Measurements from ENCODE around the gene MROH2A. TPM values are rescaled to one million over a fixed set of nuclear protein-coding genes. Genes with fewer than 3 reads are reported as not detected.

The MROH2A gene
- total RNA-seq, 1 donor from 2014 or later = not detected

DNA sequence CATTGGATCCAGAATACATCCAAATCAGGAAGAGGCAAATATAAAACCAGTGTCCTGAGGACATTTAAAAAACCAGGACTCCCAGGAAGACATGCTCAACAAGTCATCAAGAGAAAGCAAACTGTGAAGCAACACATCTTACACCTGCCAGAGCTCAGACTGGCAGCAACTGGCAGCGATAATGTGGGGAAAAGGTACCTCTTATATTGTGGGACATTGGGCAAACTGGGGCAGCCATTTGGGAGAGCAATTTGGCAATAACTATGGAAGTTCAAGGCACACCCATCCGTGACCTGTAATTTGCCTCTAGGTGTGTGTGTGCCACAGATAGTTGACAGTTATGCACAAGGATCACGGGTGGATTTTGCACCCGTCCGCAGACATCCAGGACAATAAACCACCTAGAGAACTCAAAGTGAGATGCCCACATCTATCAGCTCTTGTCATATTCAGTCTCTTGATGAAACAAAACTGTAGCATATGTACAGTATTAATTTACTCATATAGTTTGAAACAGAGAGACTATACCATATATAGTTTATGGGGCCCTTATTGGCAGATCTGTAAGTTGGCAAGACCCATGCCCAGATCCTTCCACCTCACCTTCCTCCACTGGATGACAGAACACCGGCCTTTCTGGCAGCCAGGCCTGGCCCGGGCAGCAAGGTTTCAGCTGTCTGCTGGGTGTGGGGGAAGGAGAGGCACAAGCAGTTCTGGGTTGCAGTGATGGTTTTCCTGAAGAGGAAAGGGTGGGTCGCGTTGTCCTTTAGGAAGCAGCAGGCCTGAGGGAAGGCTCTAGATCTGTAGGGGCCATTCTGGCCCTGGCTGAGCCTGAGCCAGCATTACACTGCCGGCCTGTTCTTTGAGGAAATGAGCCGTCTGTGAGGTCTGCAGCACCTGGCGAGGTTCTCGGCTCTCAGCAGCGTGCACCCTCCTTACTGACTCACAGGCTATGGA lies 57.4 kb downstream of the MROH2A start:
- peak; percentile 74 for DNase-seq (ENCODE audit: low spot score)

GRCh38 chr2:233836359-233836758 lies 58.2 kb downstream of the MROH2A start:
- DNase-seq (ENCODE audit: low spot score) = peak; percentile 68

GRCh38 chr2:233837694-233838229 lies 59.6 kb downstream of the MROH2A start:
- peak; percentile 51 for DNase-seq (ENCODE audit: low spot score)

- peak; percentile 71 for DNase-seq (ENCODE audit: low spot score)
Measured at GRCh38 chr2:233838251-233838650, 60.1 kb downstream of the MROH2A start.

DNA sequence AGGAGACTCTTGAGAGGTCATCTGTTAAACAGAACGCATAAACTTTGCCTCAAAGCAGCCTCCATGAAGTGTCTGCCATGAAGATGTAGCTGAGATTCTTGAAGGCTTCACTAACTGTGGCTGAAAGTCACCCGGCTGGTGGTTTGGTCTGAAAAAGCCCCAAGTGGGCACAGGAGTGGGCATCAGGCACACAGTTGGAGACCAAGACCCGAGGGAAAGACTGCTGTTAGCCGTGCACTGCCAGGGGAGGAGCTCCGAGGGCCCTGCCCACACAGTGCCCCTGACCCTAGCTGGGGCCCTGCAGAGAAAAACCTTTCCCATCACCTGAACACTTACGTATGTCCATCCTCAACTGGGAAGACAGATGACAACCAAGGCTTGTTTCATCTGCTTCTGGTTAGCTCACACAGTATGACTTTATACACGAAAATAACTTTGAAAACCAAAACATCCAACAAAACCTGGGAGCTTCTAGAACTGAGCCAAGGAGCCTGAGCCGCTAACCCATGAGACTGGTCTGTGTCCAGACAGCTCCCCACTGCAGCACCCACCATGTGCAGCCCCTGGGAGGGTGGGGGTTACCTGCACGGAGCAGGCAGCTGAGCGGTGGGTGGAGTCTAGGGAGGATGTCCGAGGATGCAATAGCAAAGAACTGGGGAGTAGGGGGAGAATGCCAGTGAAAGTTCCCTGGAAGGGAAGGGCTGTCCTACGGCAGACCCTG lies 60.8 kb downstream of the MROH2A start:
- no peak for DNase-seq (ENCODE audit: low spot score)

DNA sequence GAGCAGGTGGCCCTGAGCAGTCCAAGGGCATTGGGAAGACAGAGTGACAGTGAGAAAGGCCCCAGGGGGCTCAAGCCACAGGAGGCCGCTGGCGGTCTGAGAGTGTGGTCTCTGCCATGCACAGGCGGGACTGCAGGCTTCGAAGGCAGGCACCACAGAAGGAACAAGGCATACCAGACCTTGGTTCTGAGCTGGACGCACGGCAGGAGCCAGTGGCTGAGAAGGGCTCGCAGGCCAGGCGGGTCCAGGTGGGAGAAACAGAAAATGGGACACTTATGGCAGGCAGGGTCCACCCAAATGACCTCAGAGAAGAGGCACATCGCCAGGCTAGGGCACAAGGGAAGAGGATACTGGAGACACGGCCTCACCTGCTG lies 61.3 kb downstream of the MROH2A start:
- DNase-seq (ENCODE audit: low spot score) = peak; percentile 85

GRCh38 chr2:233840520-233840919 lies 62.4 kb downstream of the MROH2A start:
- DNase-seq (ENCODE audit: low spot score) = peak; percentile 53

GRCh38 chr2:233841183-233841582 lies 63.1 kb downstream of the MROH2A start:
- DNase-seq (ENCODE audit: low spot score) = peak; percentile 81

DNA sequence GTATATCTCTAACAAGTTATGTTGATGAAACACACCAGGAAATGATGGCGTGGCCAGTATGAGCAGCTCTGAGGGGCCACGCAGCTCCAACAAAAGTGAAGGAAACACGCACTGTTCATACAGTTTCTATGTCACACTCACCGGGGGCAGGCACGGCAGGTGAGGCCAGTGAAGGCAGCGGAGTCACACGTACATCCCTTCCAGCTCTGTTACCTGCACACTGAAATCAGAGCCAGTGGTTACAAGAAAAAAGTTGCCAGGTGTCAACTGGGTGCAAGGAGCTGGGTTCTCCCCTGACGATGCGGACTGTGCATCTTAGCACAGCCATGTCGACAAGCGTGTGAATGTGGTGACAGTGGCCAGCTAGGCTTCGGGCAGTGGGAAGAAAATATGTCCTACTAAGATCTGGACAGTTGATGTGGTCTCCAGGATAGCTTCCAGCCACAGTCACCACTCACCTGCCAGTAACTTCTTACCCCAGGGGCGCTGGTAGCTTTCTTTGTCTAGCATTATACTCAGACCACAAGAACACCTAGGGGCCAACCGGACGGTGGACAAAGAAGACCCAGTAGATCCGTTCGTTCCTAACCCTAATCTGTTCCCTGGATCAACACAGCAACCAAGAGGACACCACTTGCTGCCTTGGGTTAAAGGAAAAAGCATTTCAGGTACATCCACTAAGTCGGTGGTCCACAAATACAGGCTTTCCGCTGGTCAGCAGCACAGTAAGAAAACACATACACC lies 66.1 kb downstream of the MROH2A start:
- DNase-seq (ENCODE audit: low spot score) = peak; percentile 39

DNA sequence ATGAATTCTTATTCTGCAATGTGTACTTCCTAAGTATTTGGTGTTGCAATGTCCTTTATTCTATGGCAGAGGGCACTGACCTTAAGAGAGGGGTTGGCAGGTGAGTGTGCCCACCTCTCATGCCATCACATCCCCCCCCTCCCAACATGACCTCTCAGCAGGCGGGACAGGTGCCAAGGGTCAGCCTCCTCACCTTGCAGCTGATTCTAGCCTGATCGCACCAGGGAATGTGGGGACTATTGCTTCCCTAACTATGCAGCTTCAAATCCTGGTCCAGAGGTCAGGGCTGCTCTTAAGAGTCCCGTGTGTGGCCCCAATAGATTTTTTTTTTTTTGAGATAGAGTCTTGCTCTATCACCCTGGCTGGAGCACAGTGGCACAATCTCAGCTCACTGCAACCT lies 66.7 kb downstream of the MROH2A start:
- DNase-seq (ENCODE audit: low spot score) = no peak

DNA sequence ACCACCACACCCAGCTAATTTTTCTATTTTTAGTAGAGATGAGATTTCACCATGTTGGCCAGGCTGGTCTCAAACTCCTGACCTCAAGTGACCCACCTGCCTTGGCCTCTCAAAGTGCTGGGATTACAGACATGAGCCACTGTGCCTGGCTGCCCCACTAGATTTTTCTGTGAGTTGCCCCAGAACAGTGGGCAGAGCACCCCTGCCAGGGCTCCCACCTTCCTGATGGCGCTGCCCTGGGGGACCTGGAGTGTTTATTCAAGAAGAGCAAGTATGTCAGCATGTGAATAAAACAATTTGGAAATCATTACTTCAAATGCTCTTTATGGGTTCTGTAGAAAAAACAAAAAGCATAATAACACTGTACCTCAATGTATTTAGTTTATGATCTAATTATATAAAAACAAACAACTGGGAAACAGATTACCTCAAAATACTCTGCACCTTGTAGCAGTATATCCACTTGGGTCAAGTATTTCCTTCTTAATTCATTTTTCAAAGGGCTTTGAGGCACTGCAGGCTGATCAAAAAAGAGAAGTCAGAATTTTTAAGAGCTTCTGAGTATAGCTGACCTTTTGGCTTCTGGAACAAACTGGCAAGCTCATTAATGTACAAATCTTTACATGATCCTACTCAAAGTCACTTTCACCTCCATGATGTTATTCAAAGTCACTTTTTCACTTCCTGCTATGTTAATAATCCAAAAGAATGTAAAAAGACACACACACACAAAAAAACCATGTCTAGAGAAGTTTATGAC lies 67.4 kb downstream of the MROH2A start:
- DNase-seq (ENCODE audit: low spot score) = peak; percentile 57

GRCh38 chr2:233846387-233847247 lies 68.5 kb downstream of the MROH2A start:
- peak; percentile 47 for DNase-seq (ENCODE audit: low spot score)

DNA sequence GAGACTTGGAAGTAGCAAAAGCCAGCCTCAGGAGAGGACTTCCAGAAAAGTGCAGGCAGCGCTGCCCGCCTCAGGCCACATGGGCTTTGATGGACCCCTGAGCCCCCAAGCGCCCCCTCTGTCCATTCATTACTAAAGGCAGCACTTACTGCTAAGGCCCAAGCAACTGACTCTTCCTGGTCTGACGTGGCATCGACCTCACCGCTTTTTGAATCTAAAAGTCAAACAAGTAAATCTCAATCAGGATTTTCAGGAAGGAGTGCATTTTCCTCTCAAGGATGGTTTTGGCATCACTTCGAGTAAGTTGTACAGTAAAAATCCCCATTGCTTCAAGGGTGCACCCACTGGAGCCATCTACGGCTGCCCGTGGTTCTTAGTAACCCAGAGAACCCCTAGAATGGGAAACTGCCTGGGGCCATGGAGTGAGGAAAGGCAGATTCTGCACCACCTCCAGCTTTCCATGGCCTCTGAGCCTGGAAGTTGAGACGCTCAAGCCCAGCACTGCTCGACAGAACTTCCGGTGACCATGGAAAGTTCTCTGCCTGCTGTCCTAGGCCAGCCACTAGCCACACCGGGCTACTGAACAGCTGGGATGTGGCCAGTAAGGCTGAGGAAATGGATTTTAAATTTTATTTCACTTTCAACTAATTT lies 69.2 kb downstream of the MROH2A start:
- peak; percentile 55 for DNase-seq (ENCODE audit: low spot score)

DNA sequence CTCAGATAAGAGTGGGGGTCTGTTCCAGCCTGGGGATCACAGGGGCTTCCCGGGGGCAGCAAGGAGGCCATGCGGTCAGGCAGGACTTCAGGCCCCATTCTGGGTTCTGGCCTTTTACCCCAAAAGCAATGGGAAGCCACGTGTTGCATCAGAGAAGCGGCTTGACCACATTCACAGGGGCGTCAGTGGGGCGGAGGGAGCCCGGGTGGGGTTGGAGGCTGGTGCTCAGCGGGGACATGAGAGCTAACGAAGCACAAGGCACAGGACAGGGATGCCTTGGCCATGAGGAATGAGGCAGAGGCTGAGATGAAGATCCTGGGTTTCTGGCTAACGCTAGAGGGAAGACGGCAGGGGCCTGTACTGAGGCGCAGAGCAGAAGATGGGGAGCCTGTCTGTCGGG lies 70.1 kb downstream of the MROH2A start:
- DNase-seq (ENCODE audit: low spot score) = peak; percentile 47

DNA sequence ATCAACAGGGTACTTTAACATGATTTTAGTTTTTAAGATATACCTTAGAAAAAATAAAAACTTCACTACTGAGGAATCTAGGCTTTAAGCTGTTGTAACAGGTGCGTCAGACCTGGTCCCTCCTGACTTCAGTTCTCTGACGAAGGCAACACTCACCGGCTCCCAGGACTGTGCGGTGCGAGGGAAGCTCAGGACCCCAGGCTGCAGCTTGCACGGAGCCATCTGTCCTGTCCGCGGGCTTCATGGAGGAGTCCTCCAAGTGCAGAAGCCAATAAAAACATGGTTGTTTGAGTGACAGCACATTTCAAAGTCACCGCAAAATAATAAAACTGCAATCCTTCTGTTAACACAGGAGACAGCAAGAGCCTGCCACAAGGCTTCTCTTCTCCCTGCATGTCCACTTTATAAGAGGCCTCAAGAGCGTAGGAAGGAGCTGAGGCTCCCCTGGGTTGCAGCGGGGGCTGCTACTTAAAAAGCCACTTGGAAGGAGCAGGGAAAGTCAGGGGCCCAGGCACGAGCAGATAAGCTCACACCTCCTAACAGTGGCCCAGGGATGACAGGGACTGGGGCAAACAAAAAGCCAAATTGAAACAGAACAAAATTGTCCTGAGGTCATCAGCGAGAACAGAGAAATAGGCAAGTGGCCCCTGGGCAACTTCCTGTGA lies 71.6 kb downstream of the MROH2A start:
- DNase-seq (ENCODE audit: low spot score) = peak; percentile 80

GRCh38 chr2:233850745-233851144 lies 72.6 kb downstream of the MROH2A start:
- peak; percentile 55 for DNase-seq (ENCODE audit: low spot score)

GRCh38 chr2:233851169-233851568 lies 73.0 kb downstream of the MROH2A start:
- DNase-seq (ENCODE audit: low spot score) = no peak

DNA sequence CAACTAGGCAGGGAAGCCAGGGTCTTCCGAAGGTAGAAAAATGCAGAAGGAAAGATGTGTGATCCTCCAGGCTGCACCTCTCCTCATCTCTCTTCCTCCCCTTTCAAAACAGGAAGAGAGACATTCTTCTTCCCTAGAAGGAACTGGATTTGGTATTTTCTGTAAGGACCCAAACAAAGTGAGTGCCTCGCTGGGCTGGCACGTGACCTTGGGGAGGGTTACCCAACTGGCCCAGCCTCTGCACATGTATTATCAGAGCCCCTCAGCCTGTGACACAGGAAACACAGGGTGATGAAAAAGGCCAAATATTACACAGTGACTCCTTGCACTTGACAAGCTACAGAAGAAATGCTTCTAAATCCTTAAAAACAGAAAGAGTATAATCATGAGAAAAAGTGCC lies 73.9 kb downstream of the MROH2A start:
- DNase-seq (ENCODE audit: low spot score) = no peak

GRCh38 chr2:233853353-233853752 lies 75.2 kb downstream of the MROH2A start:
- no peak for DNase-seq (ENCODE audit: low spot score)
